Skin of body (tissue), 2 donors: ENCODE results near the gene DPCD. TPM values are rescaled to one million over a fixed set of nuclear protein-coding genes. Genes with fewer than 3 reads are reported as not detected.
"Not testable (repeated sequence)": the region's sequence is repeated elsewhere in the genome, so short reads cannot be mapped to it uniquely, and the experiment has no call there.

Experiments used
- DNase-seq: peaks from one replicate; lab custom pipeline; 2025; lab: John Stamatoyannopoulos, UW
- total RNA-seq: library from RNA; depleted of rRNA; stranded (reverse); fragments of >200 nt; gene quantifications from one replicate; pipeline ENCODE4 v1.2.3, GENCODE V29; 2014

Gene DPCD
- total RNA-seq, 1 donor from 2014 or later: 21.5 TPM

DNA sequence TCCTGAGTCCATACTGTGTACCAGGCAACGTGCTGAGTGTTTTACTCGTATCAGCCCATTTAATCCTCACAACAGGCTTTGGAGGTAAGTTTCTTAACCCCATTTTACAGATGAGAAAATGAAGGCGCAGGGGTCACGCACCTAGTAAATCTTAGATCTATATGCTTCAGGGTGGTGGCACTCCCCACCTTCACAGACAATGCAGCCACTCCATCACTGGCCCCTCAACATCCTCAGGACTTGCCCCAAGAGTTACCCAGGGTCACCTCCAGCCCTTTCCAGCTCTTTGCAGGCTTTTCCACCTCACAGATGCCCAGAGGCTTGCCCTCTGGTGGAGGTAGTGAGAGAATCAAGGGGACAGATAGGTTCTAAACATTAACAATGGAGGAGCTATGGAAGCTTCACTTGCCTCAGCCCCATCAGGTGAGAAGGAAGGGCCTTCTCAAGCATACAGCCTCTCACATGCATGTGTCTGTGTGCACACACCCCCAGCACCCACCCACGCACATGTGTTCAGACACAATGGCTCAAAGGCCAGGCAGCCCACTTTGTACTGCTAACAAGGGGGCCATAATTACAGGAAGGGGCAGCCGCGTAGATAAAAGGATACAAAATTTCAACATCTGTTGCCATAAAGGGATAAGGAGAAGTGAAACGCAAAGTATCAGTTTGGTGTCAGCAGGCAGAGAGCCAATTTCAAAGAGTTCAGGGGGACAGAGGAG, 29.1 kb downstream of the DPCD start:
- no peak for DNase-seq

DNA sequence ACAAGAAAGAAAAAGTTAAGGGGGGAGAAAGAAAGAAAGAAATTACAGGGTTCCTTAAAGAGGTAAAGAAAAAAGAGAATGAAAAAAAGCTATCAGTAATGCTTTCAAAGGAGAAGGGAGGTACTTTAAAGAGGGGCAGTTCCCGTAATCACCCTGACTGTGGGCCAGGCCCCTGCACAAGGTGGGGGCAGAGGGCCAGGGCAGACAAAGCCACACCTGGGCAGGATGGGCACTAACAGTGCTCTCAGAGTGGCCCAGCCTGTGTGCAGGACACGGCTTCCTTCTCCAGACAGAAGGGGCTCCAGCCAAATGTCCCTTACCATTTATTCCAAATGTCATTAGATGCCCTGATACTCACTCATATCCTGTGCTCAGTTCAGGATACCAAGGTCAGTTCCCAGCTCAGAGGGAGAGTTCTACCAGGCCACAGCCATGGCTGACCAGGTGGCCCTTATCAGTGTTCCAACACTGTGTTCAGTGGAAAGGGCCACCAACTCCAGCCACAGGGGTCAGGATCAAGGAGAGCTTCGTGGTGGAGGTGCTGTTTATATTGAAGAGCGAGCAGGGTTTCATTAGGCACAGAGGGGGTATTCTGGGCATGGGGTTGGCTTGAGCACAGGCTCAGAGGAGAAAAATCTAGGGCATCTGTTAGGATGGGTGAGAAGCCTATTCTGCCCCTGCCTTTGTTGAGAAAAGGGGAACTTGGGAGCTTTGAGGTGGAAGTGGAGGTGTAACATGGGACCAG, 29.9 kb downstream of the DPCD start:
- DNase-seq: no peak

DNA sequence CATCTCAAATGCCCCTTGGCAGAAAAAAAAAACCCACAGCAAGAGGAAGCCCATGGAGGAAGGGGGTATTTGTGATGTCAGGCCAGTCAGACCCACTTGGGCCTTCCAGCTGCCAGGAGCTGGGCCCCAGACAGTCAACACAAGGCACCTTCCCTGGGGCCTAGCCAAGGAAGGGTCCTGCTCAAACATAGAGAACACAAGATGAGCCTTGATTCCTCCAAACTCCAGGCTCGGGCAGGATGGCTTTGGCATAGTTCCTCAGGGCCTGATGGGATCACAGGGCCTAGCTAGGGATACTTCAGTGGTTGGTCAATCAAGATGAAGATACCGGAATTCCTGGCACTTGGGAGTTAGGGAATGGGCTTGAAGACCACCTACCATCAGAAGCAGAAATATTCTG, 30.8 kb downstream of the DPCD start:
- no peak for DNase-seq

DNA sequence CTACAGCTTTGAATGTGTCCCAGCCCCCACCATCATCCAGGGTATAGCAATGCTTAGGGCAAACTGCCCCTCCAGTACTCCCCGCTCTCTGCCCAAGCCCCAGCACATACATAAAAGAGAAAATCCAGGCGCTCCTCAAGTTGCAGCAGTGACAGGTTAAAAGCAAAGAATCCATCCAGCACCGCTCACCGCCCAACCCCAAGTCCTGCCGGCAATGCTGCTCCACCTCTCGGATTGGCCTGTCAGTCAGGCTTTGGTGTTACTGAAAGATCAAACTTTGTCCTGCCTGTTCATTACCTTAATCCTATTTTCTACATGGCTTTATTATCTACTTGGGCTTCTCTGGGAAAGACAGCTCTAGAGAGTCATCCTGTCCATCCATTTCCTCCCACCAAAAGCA, 31.9 kb downstream of the DPCD start:
- no peak for DNase-seq

DNA sequence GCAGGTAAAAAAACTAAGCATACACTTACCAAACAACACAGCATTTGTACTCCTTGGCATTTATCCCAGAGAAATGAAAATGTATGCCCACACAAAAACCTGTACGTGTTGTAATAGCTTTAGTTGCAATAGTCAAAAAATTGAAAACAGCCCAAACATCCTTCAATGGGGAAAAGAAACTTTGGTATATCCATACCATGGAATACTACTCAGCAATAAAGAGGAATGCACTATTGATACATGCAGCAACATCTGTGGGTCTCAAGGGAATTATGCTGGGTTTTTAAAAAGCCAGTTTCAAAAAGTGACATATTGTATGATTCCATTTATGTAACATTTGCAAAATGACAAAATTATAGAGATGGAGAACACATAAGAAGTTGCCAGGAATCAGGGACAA, 35.4 kb downstream of the DPCD start:
- no peak for DNase-seq

DNA sequence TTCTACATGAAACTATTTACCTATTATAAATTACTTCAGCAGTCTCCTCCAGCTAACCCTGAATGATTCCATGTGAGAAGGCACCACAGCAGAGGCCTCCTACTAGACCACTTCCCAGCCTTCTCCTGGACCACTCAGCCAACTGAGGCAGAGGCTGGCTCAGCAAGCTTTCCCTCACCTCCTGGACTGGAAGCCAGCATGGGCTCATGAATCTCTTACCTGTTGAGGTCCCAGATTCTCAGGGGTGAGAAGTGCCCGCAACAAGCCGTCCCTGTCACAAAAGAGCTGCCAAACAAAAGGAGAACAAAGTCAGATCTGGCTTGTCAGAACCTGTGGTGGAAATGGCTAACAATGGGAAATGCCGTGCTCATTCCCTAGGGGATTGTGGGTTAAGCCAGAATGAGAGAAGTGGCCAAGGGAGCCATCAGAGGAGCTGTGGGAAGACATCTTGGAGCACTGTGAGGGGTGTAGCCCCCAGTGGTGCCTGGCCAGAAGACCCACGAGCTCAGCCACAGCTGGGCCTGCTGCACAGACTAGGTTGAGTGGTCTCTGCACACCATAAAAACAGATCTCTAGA, 36.5 kb downstream of the DPCD start:
- no peak for DNase-seq

DNA sequence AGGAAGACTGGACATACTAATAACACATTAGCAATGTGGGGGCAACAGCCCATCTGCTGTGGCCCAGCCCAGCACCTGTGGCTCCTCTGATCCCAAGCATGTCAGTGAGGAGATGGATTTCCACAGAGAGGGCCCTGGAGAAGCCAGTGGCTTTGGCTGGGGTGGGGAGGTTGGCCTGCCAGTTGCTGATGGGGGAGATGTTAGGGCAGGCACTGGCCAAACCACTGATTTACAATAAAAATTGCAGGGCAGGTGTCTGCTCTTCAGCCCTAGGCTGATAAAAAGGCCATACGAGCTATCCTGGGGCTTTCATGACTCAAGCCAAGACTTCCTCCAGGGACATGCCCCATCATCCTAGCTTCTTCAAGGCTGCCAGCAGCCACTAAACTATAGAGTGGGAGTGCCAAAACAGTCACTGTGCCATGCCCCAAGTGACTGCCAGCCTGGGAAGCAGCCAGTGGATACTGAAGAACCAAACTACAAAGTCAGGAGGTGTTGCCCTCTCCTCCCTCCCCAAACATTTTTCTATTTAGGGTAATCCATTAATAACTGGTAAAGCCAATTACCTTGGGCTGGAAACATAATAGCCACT, 37.8 kb downstream of the DPCD start:
- DNase-seq: no peak

DNA sequence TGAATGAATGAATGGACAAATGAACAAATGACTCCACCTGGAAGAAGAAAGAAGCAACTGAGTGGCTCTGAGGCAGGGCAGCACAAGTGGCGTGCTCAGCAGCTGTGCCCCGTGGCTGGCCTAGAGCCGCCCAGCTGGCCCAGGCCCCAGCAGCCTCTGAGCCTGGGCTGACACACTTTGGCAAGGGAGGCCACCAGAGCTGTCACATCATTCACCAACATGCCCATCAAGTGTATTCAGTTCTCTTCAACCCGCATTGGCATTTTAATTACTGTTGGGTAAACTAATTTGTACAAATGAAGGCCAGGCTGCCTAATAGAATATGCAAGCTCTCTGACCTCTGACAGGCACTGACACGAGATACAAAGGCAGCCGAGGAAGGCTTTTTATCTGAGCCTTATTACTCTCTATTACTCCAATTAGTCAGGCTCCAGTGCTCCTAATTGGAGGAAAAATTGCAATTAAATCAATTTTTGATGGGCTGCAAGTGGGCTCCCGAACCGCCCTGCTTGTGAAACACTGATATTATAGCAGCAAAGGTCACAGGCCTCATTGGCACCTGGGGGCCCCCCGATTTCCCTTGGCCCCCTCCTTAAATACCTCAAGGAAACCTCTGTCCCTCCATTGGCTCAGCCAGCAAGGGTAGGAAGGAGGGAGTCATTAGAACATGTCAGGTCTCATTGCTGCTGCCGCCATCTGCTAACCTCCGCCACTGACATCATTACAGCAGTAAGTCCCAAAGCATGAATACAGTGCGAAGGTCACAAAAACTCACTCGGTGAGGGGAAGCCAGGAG, 41.9 kb downstream of the DPCD start:
- no peak for DNase-seq

DNA sequence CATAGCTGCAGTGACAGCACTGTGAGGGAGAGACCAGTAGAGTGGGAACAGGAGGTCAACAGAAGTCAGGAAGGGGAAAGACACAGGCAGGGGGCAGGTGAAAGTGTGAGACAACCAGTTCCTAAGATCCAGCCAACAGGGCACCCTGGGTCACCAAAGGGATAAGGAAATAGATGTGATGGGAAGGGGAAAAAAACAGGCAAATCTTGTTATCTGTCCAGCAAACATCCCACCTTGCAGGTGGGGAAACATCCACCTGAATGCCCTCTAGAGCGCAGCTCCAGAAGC, 42.5 kb downstream of the DPCD start:
- no peak for DNase-seq

DNA sequence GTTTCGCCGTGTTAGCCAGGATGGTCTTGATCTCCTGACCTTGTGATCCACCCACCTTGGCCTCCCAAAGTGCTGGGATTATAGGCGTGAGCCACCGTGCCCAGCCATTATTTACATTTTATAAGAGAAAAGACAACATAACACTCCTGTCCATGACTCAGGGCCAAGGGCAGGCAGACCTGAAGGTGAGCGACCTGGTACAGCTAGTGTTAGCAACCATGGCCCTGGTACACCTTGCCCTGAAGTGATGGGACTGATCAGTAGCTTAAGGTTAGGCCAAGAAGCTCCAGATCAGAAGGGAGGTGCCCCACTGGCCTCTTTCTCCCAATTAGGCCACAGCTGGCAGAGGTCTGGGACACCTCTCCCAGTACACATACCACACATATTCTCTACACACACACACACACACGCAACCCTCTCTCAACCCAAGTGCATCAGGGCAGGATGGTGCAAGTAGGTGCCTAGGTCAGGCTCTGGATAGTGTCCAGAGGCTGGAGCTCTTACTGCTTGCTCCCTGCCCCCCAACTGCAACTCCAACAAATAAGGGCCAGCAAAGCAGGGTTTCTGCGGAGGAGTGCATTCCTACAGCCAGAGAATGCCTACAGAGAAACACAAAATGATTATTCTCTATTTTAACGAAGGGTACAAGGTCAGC, 43.8 kb downstream of the DPCD start:
- DNase-seq: no peak

DNA sequence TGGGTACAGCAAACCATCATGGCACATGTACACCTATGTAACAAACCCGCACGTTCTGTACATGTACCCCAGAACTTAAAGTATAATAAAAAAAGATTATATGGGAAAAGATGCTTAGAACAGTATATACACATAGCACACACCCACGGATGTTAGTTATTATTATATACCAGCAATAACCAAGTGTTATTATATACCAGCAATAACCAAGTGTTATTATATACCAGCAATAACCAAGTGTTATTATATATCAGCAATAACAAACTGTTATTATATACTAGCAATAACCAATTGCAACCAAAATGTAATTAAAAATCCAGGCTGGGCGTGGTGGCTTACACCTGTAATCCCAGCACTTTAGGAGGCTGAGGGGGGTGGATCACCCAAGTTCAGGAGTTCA, 45.4 kb downstream of the DPCD start:
- DNase-seq: not testable (repeated sequence)

DNA sequence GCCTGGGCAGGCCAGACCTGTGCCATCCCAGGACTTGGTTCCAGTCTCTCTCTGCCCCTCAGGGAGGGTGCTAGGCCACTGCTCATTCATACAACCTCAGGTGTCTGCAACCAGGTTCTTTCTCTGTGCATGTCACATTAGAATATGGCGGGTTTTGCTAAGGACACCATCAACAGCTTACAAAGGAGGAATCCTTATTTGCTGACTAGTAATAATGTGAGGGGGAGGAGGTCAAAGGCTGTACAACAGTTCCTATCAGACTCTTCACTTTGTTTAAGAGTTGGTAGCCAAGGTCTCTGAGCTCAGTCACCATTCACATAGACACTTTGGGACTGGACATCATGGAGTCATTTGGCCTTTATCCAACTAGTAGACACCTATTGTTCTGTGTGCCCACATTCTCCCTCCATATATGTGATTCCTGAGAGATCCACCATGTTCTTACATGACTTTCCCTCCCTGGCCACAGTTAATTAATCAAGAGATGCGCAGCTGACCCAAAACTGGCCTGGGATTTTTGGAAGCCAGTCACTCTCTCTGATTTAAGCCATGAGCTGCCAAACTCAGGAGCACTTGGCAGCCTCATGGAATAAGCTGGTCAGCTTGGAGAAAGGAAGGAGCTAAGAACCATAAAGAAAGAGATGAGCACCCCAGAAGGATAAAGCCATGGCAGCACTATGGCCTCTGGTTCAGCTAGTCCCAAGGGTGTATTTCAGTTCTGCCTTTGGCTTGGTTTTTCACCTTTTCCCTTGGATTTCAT, 51.2 kb downstream of the DPCD start:
- DNase-seq: no peak

DNA sequence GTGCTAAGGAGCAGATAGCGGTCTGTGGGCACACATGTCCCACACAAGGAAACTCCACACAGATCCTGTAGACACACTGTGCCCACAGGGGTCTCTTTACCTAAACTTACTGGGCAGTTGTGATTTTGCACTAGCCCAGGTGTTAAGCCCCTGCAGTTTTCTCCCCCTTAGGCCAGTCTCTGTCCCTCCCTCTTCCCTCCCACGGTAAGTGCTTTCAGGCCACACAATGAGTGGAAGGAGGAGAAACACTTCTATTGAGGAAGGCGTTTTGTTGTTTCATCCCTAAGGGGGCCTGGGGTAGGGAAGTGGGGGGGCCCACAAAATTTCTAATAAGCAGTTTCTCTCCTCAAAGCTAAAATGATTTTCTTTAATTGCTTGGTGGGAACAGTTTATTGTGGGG, 55.4 kb downstream of the DPCD start:
- DNase-seq: no peak

DNA sequence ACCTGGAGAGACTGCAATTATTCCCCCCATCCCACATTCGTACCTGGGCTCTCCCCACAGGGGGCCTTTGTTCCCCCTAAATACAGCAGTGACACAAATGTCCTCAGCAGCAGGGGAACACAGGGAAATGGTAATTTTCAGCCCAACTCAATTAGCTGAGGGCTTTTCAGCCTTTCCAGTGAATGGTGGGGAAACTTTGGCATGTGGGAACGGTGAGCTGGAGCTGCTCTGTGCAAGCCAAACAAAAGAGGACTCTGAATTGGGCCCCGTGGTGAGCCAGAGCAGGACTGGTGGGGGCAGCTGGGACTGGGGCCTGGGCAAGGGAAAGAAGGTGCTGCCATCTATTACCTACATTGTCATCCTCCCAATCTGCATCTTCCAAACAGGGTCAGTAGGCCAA, 55.9 kb downstream of the DPCD start:
- DNase-seq: no peak

DNA sequence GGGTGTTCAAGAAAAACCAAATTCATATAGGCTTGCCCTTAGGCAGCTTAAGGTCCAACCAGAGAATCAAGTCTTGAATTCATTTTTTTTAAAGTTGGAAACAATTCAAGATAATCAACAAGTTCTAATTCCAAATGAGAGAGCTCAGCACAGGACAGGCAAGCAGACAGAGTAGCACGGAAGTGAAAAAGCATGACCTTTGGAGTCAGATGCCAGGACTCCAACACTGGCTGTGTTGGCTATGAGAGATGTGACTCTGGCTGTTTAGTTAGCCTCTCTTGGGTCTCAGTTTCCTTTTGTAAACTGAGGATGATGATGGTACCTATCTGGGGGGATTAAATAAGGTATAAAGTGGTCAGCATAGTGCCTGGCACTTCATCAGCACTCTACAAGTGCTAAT, 57.5 kb downstream of the DPCD start:
- DNase-seq: no peak

DNA sequence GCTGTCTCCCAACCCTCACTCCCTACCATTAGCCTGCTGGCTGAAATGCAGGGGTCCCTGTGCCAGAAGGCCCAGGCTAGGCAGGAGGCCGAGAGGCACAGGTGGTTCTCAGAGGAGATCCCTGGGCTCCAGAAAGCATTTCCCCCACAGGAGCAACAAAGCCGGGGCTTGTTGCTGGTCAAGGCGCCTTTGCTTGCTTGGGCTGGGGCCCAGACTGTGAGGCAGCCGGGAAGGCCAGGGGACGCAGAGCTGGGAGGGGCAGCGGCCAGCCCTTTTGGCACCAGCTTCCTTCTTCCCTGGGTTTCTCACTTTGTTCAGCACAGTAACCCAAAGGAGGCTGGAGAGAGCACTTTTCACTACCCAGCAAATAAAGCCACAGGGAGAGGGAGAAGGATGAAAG, 58.2 kb downstream of the DPCD start:
- no peak for DNase-seq

DNA sequence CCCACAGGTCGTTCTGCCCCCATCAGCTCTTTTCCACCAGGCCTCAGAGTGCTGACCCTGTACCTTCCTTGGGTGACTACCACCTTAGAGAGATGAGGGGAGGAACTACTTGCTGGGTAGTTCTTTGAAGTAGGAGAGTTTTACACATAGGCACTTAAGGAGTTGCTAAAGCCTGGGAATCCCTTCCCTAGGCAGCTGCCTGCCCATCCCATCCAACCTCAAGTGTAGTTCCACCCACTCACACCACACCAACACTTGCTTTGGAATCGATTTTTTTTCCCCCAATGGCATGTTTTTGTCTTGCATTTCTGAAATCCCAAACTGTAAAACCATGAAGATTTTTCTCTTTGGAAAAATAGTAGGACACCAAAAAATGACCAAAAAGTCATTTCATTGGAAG, 59.1 kb downstream of the DPCD start:
- no peak for DNase-seq

DNA sequence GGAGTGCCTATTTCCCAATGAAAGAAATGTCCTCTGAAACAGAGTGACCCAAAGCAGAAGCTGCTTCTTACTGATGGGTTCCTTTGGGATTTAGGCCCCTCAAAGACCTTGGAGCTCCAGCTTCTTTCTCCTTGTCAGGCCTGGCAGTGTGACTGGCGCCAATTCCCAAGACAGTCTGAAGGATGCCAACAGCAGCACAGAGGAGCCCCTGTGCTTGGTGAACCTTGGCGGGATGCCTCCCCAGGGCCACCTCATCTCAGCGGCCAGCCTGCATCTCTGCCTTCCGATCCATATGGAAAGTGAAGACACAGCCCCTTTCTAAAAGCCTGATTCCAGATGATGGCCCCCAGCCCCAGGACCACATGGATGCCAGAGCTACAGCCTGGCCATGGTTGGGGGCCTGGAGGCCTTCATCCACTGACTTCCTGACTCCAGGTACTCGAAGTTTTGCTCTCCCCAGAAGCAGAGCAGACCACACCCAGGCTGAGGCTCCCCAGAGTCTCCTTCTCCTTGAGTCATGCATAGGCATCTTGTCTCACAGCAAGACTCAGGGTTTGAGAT, 61.5 kb downstream of the DPCD start:
- DNase-seq: no peak

DNA sequence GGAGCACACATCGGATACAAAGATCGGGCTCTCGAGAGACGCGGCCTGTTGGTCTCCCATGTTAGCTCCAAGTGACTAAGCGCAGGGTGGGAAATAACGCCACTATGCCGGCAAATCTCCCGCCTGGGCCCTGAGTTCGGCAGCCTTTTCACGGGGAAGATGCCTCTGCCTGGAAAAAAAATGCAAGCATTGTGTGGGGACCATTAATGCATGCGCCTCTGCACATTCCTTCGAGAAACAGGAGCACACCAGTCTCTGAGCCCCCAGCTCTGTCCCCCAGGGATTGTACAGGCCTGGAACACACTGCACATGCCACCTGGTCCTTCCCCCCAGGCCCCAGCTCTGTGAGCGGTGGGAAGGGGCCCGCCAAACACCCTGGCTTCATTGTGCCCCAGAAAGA, 62.7 kb downstream of the DPCD start:
- DNase-seq: no peak

DNA sequence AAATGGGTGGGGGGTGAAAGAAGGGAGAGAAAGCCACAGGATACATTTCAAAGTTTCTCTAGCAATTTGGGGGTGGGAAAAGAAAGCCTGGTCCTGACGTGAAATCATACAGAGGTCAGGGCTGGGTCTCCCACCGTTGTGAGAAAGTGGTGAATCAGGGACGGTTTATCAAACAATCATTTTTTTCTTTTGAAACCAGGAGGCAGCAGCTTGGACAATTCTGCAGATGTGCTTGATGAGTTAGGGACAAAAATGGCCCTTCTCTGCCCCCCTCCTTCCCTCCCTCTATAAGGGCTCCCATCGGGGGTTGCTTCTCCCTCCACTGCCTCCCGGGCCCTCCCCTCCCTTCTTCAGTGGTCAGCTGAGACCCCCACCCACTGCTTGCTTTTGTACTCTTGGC, 63.2 kb downstream of the DPCD start:
- no peak for DNase-seq
